LNCaP clone FGC (cell line): ENCODE measurements around the gene GPD1.
A peak's percentile ranks its signal among the peaks of the same experiment; 100 is the strongest.

ENCODE experiments used
- DNase-seq: peaks from one replicate; pipeline ENCODE4 v3.0.0-alpha.2; 2011; ENCODE audit warnings: low read depth
- H3K4me3 ChIP-seq: 2 replicates; pipeline ENCODE4 v1.5.1; 2011; ENCODE audit warnings: mild to moderate bottlenecking, low read depth, low read length, control low read depth
- TF ChIP-seq, protein P1 (sequence below): IDR thresholded peaks from 2 replicates; pipeline ENCODE4 v1.5.1; 2012; ENCODE audit warnings: mild to moderate bottlenecking; ENCODE audit not compliant: control insufficient read depth, insufficient read depth; ENCODE audit errors: extremely low read depth

Gene GPD1

DNA sequence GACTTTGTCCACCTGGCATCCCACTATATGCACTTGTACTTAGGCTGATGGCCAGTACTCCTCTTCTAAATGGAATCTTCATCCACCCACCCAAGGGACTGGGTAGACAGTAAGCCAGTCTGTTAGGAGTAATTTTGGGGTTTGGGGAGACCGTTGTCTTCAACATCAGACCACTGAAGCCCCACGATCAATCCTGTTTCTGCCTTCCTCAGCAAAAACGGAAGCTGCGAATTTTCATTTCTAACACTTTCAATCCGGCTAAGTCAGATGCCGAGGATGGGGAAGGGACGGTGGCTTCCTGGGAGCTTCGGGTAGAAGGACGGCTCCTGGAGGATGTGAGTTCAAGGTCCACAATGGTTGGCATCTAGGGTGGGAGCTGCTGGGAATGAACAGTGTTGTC is 16.7 kb upstream of the GPD1 start:
- TF ChIP-seq, protein P1, sequence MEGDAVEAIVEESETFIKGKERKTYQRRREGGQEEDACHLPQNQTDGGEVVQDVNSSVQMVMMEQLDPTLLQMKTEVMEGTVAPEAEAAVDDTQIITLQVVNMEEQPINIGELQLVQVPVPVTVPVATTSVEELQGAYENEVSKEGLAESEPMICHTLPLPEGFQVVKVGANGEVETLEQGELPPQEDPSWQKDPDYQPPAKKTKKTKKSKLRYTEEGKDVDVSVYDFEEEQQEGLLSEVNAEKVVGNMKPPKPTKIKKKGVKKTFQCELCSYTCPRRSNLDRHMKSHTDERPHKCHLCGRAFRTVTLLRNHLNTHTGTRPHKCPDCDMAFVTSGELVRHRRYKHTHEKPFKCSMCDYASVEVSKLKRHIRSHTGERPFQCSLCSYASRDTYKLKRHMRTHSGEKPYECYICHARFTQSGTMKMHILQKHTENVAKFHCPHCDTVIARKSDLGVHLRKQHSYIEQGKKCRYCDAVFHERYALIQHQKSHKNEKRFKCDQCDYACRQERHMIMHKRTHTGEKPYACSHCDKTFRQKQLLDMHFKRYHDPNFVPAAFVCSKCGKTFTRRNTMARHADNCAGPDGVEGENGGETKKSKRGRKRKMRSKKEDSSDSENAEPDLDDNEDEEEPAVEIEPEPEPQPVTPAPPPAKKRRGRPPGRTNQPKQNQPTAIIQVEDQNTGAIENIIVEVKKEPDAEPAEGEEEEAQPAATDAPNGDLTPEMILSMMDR: no peak
- no peak overlapping the region for H3K4me3 ChIP-seq
- DNase-seq: no peak

DNA sequence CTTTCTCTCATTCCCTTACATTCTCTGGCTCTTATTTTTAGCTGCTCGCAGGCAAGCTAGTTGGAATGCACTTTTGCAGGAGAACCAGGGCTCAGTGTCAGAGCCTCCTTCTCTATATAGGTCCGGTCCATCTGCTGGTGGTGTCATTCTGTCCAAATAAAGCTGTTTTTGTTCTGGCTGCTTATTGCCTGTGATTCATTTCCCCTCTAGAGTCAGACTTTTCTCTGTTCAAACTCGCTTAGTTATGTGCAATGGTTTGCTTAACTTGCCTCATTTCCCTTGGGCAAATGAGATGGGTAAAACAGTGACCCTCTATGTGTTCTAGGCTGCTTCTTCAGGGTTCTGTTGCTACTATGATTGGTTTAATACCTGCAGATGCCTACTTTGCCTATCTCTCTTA is 15.8 kb upstream of the GPD1 start:
- no peak for DNase-seq
- TF ChIP-seq, protein P1: no peak
- H3K4me3 ChIP-seq: no peak overlapping the region

DNA sequence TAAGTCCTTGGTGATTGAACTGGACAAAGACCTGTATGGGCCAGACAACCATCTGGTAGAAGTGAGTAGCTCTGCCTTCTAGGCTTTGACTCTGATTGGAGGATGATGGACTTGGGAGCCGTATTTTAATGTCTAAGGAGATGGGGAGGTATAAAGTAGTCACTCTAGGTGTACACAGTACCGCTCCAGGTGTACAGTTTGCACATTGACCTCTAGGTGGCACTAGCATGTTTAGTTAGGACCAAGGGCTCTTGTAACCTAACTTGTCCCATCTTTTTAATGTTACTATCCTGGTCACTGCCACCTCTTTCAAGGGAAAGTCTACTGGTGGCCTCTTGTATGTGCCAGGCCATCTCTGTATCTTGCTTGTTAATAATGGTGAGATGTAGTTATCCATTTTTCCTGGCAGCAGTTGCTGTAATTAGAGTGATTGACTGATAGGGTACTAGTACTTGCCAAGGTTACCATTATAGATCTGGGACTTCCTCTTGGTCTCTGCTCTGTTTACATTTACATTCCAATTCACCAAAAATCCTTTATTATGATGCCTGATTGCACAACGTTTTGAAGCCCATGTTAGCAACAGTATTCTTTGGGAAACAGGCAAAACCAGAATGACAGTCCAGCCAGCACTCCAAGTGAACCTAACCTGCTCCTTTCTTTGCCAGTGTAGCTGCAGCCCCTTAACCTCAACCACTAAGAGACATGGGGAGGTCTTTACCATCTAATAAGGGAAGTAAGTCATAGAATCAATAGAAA is 15.1 kb upstream of the GPD1 start:
- H3K4me3 ChIP-seq: no peak overlapping the region
- DNase-seq: no peak
- TF ChIP-seq, protein P1: peak; percentile 82

DNA sequence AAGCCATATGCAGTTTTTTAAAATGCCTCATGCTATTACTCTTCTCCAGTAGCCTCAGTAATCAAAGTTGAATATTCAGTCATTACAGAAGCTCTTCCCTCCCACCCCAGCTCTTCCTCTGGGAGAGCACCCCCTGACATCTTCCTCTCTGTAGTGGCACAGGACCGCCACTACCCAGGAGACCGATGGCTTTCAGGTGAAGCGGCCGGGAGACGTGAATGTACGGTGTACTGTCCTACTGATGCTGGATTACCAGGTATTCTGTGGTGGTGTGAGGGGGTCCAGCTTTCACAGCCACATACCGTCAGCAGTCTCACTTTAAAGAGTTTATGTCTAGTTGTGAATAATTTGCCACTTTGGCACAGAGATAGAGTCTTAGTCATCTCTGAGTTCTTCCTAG is 14.1 kb upstream of the GPD1 start:
- TF ChIP-seq, protein P1: no peak
- no peak for DNase-seq
- H3K4me3 ChIP-seq: no peak overlapping the region

DNA sequence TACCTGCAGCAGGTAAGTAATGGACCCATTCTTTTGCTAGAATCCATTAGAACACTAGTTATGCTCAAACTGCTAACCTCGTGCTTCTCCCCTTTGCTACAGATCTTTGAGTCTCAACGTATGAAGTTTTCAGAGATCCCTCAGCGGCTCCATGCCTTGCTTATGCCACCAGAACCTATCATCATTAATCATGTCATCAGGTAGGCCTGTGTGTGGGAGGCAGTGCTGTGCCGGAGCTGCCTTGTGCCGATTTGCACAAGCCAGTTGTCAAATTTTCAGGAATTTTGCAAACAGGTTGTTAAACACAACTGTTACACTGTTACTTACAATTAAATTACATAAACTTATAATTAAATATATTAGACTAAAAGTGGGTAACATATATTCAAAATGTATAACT is 13.4 kb upstream of the GPD1 start:
- TF ChIP-seq, protein P1: no peak
- DNase-seq: no peak
- H3K4me3 ChIP-seq: no peak overlapping the region

DNA sequence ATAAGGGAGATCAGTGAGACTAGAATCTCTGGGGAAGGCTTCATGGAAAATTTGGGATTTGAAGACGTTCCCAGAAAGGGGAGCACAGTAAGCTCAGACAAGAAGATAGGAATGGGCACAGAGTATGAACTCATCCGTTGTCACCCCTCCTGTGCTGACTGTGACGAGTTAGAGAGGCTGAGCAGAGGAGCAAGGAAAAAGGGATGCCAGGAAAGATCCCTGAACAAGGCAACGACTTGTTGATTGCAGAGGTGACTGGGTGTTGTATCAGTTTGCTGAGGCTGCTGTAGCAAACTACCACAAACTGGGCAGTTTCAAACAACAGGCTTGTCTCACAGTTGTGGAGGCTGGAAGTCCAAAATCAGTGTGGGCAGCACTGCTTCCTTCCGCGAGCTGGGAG is 5.9 kb upstream of the GPD1 start:
- TF ChIP-seq, protein P1: no peak
- no peak overlapping the region for H3K4me3 ChIP-seq
- DNase-seq: no peak
